HEK293T (cell line): ENCODE data around the gene ZNF594.
"Not testable (repeated sequence)": the region's sequence is repeated elsewhere in the genome, so short reads cannot be mapped to it uniquely, and the experiment has no call there.

Source experiments
- ARNT ChIP-seq: fragments of 450-650 bp; IDR thresholded peaks from 2 replicates; pipeline ENCODE4 v1.6.1; 2017; ENCODE audit warnings: mild to moderate bottlenecking
- BHLHE40 ChIP-seq: fragments of 450-650 bp; IDR thresholded peaks from 2 replicates; pipeline ENCODE4 v1.6.1; 2016; ENCODE audit warnings: mild to moderate bottlenecking, moderate library complexity, borderline replicate concordance
- CTBP1 ChIP-seq: fragments of 450-650 bp; IDR thresholded peaks from 2 replicates; pipeline ENCODE4 v1.6.1; 2016; ENCODE audit warnings: borderline replicate concordance
- ELF4 ChIP-seq: fragments of 450-650 bp; IDR thresholded peaks from 2 replicates; pipeline ENCODE4 v1.6.1; 2017; ENCODE audit warnings: antibody characterized with exemption
- FOXM1 ChIP-seq: fragments of 450-650 bp; IDR thresholded peaks from 2 replicates; pipeline ENCODE4 v1.6.1; 2017; ENCODE audit warnings: mild to moderate bottlenecking, borderline replicate concordance
- L3MBTL2 ChIP-seq: fragments of 450-650 bp; conservative IDR thresholded peaks from 2 replicates; pipeline ENCODE4 v1.6.1; 2016; ENCODE audit warnings: mild to moderate bottlenecking
- SP1 ChIP-seq: fragments of 450-650 bp; IDR thresholded peaks from 2 replicates; pipeline ENCODE4 v1.6.1; 2017
- SUZ12 ChIP-seq: fragments of 450-650 bp; IDR thresholded peaks from 2 replicates; pipeline ENCODE4 v1.6.1; 2016; ENCODE audit warnings: mild to moderate bottlenecking
- TARDBP ChIP-seq: fragments of 450-650 bp; IDR thresholded peaks from 2 replicates; pipeline ENCODE4 v1.6.1; 2016
- ZNF384 ChIP-seq: fragments of 450-650 bp; IDR thresholded peaks from 2 replicates; pipeline ENCODE4 v1.6.1; 2016

DNA sequence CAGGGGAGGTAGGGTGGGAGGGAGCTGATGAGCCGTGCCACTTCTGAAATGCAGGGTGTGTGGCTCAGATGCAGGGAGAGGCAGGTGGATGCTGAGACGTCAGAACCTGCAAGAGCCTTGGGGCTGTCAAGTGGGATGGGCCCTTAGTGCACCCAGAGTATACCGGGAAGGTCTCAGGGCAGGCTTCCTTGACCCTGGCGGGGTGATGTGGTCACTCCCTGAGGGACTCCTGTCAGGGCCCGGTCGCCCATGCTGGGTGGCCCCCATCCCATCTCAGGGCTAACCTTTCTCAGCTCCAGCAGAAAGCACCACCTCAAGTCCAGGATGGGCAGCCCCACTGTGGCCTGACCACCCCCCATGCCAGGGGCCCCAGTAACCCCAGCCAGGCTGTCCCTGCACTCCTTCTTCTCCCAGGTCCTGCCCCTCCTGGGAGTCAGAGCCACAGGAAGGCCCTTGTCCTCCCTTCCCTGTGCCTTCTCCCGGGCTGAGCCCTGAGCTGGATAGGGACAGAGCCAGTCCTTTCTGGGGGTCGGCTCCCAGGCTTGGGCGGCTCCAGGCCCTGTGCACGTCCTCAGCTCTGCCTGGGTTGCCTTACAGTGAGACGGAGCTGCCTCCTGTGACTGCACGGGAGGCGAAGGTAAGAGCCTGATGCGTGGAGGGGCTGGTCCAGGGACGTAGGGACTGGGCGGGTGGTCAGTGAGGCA lies 59.7 kb downstream of the ZNF594 start:
- TF ChIP-seq TARDBP, ZNF384, L3MBTL2, ELF4, BHLHE40, SP1, FOXM1, CTBP1, SUZ12, ARNT: not testable (repeated sequence)
